Measurements from ENCODE around the gene CERS3.

CERS3 gene

GRCh38 chr15:100500226-100500990 lies 28.3 kb downstream of the CERS3 start:
- peaks cover 10% of the 10 kb centered on the region for H3K27me3 Mint-ChIP-seq (ENCODE audit: low read depth, poor library complexity)
- H3K9me3 Mint-ChIP-seq: no peaks in the 10 kb centered on the region
- DNase-seq: no peak
- H3K4me3 Mint-ChIP-seq: no peak overlapping the region
- no peak overlapping the region for H3K27ac Mint-ChIP-seq
- H3K36me3 Mint-ChIP-seq (ENCODE audit: low read depth): no peaks in the 10 kb centered on the region
- no peak for TF ChIP-seq CTCF (IDR thresholded peaks at IDR 0.05)
- no peaks in the 10 kb centered on the region for H3K4me1 Mint-ChIP-seq

GRCh38 chr15:100495861-100496260 lies 32.9 kb downstream of the CERS3 start:
- H3K27me3 Mint-ChIP-seq (ENCODE audit: low read depth, poor library complexity): peaks cover 21% of the 10 kb centered on the region
- no peak overlapping the region for H3K27ac Mint-ChIP-seq
- H3K4me3 Mint-ChIP-seq: no peak overlapping the region
- no peaks in the 10 kb centered on the region for H3K36me3 Mint-ChIP-seq (ENCODE audit: low read depth)
- peaks cover 4% of the 10 kb centered on the region for H3K9me3 Mint-ChIP-seq
- no peaks in the 10 kb centered on the region for H3K4me1 Mint-ChIP-seq
- no peak for DNase-seq
- TF ChIP-seq CTCF (IDR thresholded peaks at IDR 0.05): no peak

GRCh38 chr15:100493213-100493612 lies 35.5 kb downstream of the CERS3 start:
- H3K4me3 Mint-ChIP-seq: no peak overlapping the region
- no peak overlapping the region for H3K27ac Mint-ChIP-seq
- no peaks in the 10 kb centered on the region for H3K4me1 Mint-ChIP-seq
- H3K27me3 Mint-ChIP-seq (ENCODE audit: low read depth, poor library complexity): peaks cover 16% of the 10 kb centered on the region
- no peaks in the 10 kb centered on the region for H3K36me3 Mint-ChIP-seq (ENCODE audit: low read depth)
- H3K9me3 Mint-ChIP-seq: peaks cover 4% of the 10 kb centered on the region
- TF ChIP-seq CTCF (IDR thresholded peaks at IDR 0.05): no peak
- no peak for DNase-seq

- DNase-seq: no peak
- Mint-ChIP-seq H3K9me3 (peaks cover 2% of the 10 kb centered on the region), H3K27me3 (ENCODE audit: low read depth, poor library complexity) (no peaks in the 10 kb centered on the region), H3K36me3 (ENCODE audit: low read depth) (no peaks in the 10 kb centered on the region), H3K27ac (no peak overlapping the region), H3K4me1 (no peaks in the 10 kb centered on the region), H3K4me3 (no peak overlapping the region)
- TF ChIP-seq CTCF (IDR thresholded peaks at IDR 0.05): no peak
Measured at GRCh38 chr15:100484443-100484842, 44.3 kb downstream of the CERS3 start.

GRCh38 chr15:100483370-100483769 lies 45.4 kb downstream of the CERS3 start:
- DNase-seq: no peak
- Mint-ChIP-seq H3K4me1 (no peaks in the 10 kb centered on the region), H3K9me3 (peaks cover 13% of the 10 kb centered on the region), H3K4me3 (no peak overlapping the region), H3K27ac (no peak overlapping the region), H3K36me3 (ENCODE audit: low read depth) (no peaks in the 10 kb centered on the region), H3K27me3 (ENCODE audit: low read depth, poor library complexity) (no peaks in the 10 kb centered on the region)
- TF ChIP-seq CTCF (IDR thresholded peaks at IDR 0.05): no peak

GRCh38 chr15:100476805-100477204 lies 51.9 kb downstream of the CERS3 start:
- Mint-ChIP-seq H3K9me3 (peaks cover 34% of the 10 kb centered on the region), H3K36me3 (ENCODE audit: low read depth) (no peaks in the 10 kb centered on the region), H3K4me3 (no peak overlapping the region), H3K4me1 (no peaks in the 10 kb centered on the region), H3K27me3 (ENCODE audit: low read depth, poor library complexity) (no peaks in the 10 kb centered on the region), H3K27ac (no peak overlapping the region)
- TF ChIP-seq CTCF (IDR thresholded peaks at IDR 0.05): no peak
- DNase-seq: no peak
